ENCODE data around the gene SCNN1B. TPM values are rescaled to one million over a fixed set of nuclear protein-coding genes. Genes with fewer than 3 reads are reported as not detected.

Gene SCNN1B
- total RNA-seq, 1 donor from 2014 or later, result not detected

- H3K36me3 Mint-ChIP-seq (ENCODE audit: unreplicated experiment), result no peaks in the 10 kb centered on the region
- H3K4me1 Mint-ChIP-seq (ENCODE audit: unreplicated experiment), result no peaks in the 10 kb centered on the region
- H3K27me3 Mint-ChIP-seq (ENCODE audit: unreplicated experiment), result peaks cover 5% of the 10 kb centered on the region
- DNase-seq (ENCODE audit: extremely low spot score, unreplicated experiment), result no peak
- H3K27ac Mint-ChIP-seq (ENCODE audit: unreplicated experiment), result no peak overlapping the region
- no peaks in the 10 kb centered on the region for H3K9me3 Mint-ChIP-seq (ENCODE audit: unreplicated experiment)
- H3K4me3 Mint-ChIP-seq (ENCODE audit: unreplicated experiment), result no peak overlapping the region
- TF ChIP-seq CTCF (IDR thresholded peaks at IDR 0.05), result no peak
These were observed 73.5 kb downstream of the SCNN1B start for GRCh38 chr16:23375643-23376042.

- TF ChIP-seq CTCF (IDR thresholded peaks at IDR 0.05), result no peak
- Mint-ChIP-seq H3K4me3 (ENCODE audit: unreplicated experiment) (no peak overlapping the region), H3K36me3 (ENCODE audit: unreplicated experiment) (no peaks in the 10 kb centered on the region), H3K27me3 (ENCODE audit: unreplicated experiment) (peaks cover 4% of the 10 kb centered on the region), H3K27ac (ENCODE audit: unreplicated experiment) (no peak overlapping the region), H3K9me3 (ENCODE audit: unreplicated experiment) (no peaks in the 10 kb centered on the region), H3K4me1 (ENCODE audit: unreplicated experiment) (no peaks in the 10 kb centered on the region)
- no peak for DNase-seq (ENCODE audit: extremely low spot score, unreplicated experiment)
These were observed 75.2 kb downstream of the SCNN1B start for GRCh38 chr16:23377071-23377931.

GRCh38 chr16:23378256-23378655 is 76.2 kb downstream of the SCNN1B start:
- Mint-ChIP-seq H3K4me3 (ENCODE audit: unreplicated experiment) (no peak overlapping the region), H3K9me3 (ENCODE audit: unreplicated experiment) (no peaks in the 10 kb centered on the region), H3K36me3 (ENCODE audit: unreplicated experiment) (no peaks in the 10 kb centered on the region), H3K27me3 (ENCODE audit: unreplicated experiment) (peaks cover 4% of the 10 kb centered on the region), H3K27ac (ENCODE audit: unreplicated experiment) (no peak overlapping the region), H3K4me1 (ENCODE audit: unreplicated experiment) (no peaks in the 10 kb centered on the region)
- no peak for TF ChIP-seq CTCF (IDR thresholded peaks at IDR 0.05)
- no peak for DNase-seq (ENCODE audit: extremely low spot score, unreplicated experiment)

- DNase-seq (ENCODE audit: extremely low spot score, unreplicated experiment), result no peak
- Mint-ChIP-seq H3K4me1 (ENCODE audit: unreplicated experiment) (no peaks in the 10 kb centered on the region), H3K27ac (ENCODE audit: unreplicated experiment) (no peak overlapping the region), H3K36me3 (ENCODE audit: unreplicated experiment) (no peaks in the 10 kb centered on the region), H3K4me3 (ENCODE audit: unreplicated experiment) (no peak overlapping the region), H3K27me3 (ENCODE audit: unreplicated experiment) (peaks cover 2% of the 10 kb centered on the region), H3K9me3 (ENCODE audit: unreplicated experiment) (no peaks in the 10 kb centered on the region)
- no peak for TF ChIP-seq CTCF (IDR thresholded peaks at IDR 0.05)
These were observed 76.8 kb downstream of the SCNN1B start for GRCh38 chr16:23378921-23379320.

- DNase-seq (ENCODE audit: extremely low spot score, unreplicated experiment), result no peak
- no peak overlapping the region for H3K27ac Mint-ChIP-seq (ENCODE audit: unreplicated experiment)
- H3K4me1 Mint-ChIP-seq (ENCODE audit: unreplicated experiment), result no peaks in the 10 kb centered on the region
- no peak overlapping the region for H3K4me3 Mint-ChIP-seq (ENCODE audit: unreplicated experiment)
- no peak for TF ChIP-seq CTCF (IDR thresholded peaks at IDR 0.05)
- H3K36me3 Mint-ChIP-seq (ENCODE audit: unreplicated experiment), result no peaks in the 10 kb centered on the region
- H3K27me3 Mint-ChIP-seq (ENCODE audit: unreplicated experiment), result peaks cover 2% of the 10 kb centered on the region
- no peaks in the 10 kb centered on the region for H3K9me3 Mint-ChIP-seq (ENCODE audit: unreplicated experiment)
These were observed 77.6 kb downstream of the SCNN1B start for GRCh38 chr16:23379707-23380106.

Measured in osteocyte (in vitro differentiated cells).